HepG2 (cell line): ENCODE measurements around the gene RAD51D. TPM values are rescaled to one million over a fixed set of nuclear protein-coding genes. Genes with fewer than 3 reads are reported as not detected.

ENCODE experiments used
- HNRNPL ChIP-seq: fragments of 200-400 bp; formaldehyde crosslinking; IDR thresholded peaks from 2 replicates; pipeline ENCODE4 v1.6.1; 2017; ENCODE audit warnings: mild to moderate bottlenecking, low read depth, low read length
- KLF16 ChIP-seq, 2 experiments: sonication (generic) in 1 of 2; formaldehyde crosslinking in 1 of 2; IDR thresholded peaks; 2 replicates each; pipeline versions ENCODE4 v1.6.1 to v1.8.0; 2016 to 2023; ENCODE audit warnings: missing genetic modification reagents in 2 of 2, missing compliant biosample characterization in 1 of 2
- NKX3-1 ChIP-seq: sonication (generic); formaldehyde crosslinking; IDR thresholded peaks from 2 replicates; pipeline ENCODE4 v1.5.0; 2020; ENCODE audit warnings: missing genetic modification reagents
- POGZ ChIP-seq: sonication (generic); formaldehyde crosslinking; IDR thresholded peaks from 2 replicates; pipeline ENCODE4 v1.4.0; 2020; ENCODE audit warnings: mild to moderate bottlenecking, missing genetic modification reagents
- SOX5 ChIP-seq: IDR thresholded peaks from 2 replicates; pipeline ENCODE4 v1.6.1; 2016; ENCODE audit warnings: borderline replicate concordance
- SRSF1 ChIP-seq: fragments of 200-400 bp; formaldehyde crosslinking; optimal IDR thresholded peaks from 2 replicates; pipeline ENCODE3; 2017; ENCODE audit warnings: mild to moderate bottlenecking, low read depth, low read length, moderate library complexity
- WIZ ChIP-seq: sonication (generic); formaldehyde crosslinking; IDR thresholded peaks from 2 replicates; pipeline ENCODE4 v1.5.1; 2020; ENCODE audit warnings: mild to moderate bottlenecking, missing genetic modification reagents
- ZNF256 ChIP-seq: sonication (generic); formaldehyde crosslinking; conservative IDR thresholded peaks from 2 replicates; pipeline ENCODE4 v1.4.0; 2020; ENCODE audit warnings: missing genetic modification reagents
- ZNF670 ChIP-seq: sonication (generic); formaldehyde crosslinking; IDR thresholded peaks from 2 replicates; pipeline ENCODE4 v1.8.0; 2022; ENCODE audit warnings: mild to moderate bottlenecking, missing genetic modification reagents, borderline replicate concordance
- ZNF678 ChIP-seq: sonication (generic); formaldehyde crosslinking; IDR thresholded peaks from 2 replicates; pipeline ENCODE4 v1.4.0; 2020; ENCODE audit warnings: mild to moderate bottlenecking, missing genetic modification reagents
- ZNF709 ChIP-seq: sonication (generic); formaldehyde crosslinking; IDR thresholded peaks from 2 replicates; pipeline ENCODE4 v1.5.0; 2020; ENCODE audit warnings: mild to moderate bottlenecking, missing genetic modification reagents
- ZNF747 ChIP-seq: sonication (generic); formaldehyde crosslinking; IDR thresholded peaks from 2 replicates; pipeline ENCODE4 v1.8.1; 2023; ENCODE audit warnings: missing genetic modification reagents, mild to moderate bottlenecking, borderline replicate concordance
- ZNF772 ChIP-seq: sonication (generic); formaldehyde crosslinking; IDR thresholded peaks from 2 replicates; pipeline ENCODE4 v1.5.0; 2020; ENCODE audit warnings: mild to moderate bottlenecking, missing genetic modification reagents
- ZNF816 ChIP-seq: sonication (generic); formaldehyde crosslinking; IDR thresholded peaks from 2 replicates; pipeline ENCODE4 v1.8.0; 2022; ENCODE audit warnings: missing genetic modification reagents, mild to moderate bottlenecking, borderline replicate concordance
- polyA plus RNA-seq, 8 experiments: library from polyadenylated mRNA; depleted of rRNA in 3 of 8; stranded (reverse) in 7 of 8; unstranded in 1 of 8; fragments of >200 nt; fragmentation: Illumina TruSeq in 4 of 8; extraction: Trizol in 4 of 8; gene quantifications; 2 replicates each; pipeline versions ENCODE4 v1.2.1 to v1.2.3, GENCODE V29; 2011 to 2016; ENCODE audit warnings: low read depth in 4 of 8, missing spikeins in 1 of 8, mixed read lengths in 1 of 8; ENCODE audit not compliant: insufficient read depth in 1 of 8
- total RNA-seq, 5 experiments: library from RNA; depleted of rRNA; stranded (reverse); fragments of >200 nt; fragmentation: Illumina TruSeq; extraction: Trizol; gene quantifications; 2 replicates each; pipeline ENCODE4 v1.2.3, GENCODE V29; 2016; ENCODE audit warnings: low read depth in 1 of 5
- TF ChIP-seq, protein P1 (sequence below): sonication (generic); formaldehyde crosslinking; IDR thresholded peaks from 2 replicates; pipeline ENCODE4 v1.4.0; 2020; ENCODE audit warnings: mild to moderate bottlenecking, missing genetic modification reagents
- TF ChIP-seq, protein P2 (sequence below): sonication (generic); formaldehyde crosslinking; IDR thresholded peaks from 2 replicates; pipeline ENCODE4 v1.5.1; 2020; ENCODE audit warnings: missing genetic modification reagents, mild to moderate bottlenecking, borderline replicate concordance
- TF ChIP-seq, protein P3 (sequence below): sonication (generic); formaldehyde crosslinking; IDR thresholded peaks from 2 replicates; pipeline ENCODE4 v1.4.0; 2020; ENCODE audit warnings: missing genetic modification reagents
- TF ChIP-seq, protein P4 (sequence below): sonication (generic); formaldehyde crosslinking; IDR thresholded peaks from 2 replicates; pipeline ENCODE4 v1.4.0; 2020; ENCODE audit warnings: missing genetic modification reagents

Gene RAD51D
- total and polyA plus RNA-seq, 2 of the 13 experiments (the other 11 are each of a cell fraction or from before 2014, with no cell fraction given) = 6.7 to 13.1 TPM

DNA sequence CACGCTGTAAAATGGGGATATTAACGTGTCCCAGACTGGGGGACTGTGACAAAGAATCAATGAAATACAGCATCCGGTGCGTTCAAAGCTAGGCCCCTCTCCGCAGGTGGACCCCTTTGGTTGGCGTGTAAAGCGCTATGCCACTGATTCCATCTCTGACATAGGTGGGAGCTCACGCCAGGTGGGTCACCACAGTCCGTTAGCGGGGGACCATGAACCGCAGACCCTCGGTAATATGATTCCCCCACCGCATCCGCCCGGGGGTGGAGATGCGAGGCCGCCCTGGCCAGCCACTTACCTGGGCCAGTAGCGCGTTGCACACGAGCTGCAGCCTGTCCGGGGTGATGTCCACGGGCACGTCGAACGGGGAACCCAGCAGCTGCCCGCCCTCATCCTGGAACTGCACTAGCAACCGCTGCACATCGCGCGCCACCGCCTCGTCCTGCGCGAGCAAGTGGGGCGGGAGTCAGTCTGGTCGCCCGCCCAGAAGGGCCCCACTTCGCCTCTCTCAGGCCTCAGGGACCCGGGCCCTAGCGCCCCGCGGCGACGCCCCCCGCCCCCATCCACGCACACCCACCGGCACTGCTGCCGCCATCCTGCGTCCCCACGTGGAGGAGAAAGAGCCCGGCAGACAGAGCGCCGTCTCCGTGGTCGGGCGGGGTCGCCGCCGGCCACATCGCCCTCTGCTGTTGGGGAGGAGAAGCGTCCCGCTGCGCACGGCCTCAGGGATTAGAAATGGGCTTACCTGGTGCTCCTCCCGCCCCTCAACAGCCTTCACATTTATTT is 22.2 kb upstream of the RAD51D start, which contains the start of gene NLE1 (continued):
- TF ChIP-seq, protein P1, sequence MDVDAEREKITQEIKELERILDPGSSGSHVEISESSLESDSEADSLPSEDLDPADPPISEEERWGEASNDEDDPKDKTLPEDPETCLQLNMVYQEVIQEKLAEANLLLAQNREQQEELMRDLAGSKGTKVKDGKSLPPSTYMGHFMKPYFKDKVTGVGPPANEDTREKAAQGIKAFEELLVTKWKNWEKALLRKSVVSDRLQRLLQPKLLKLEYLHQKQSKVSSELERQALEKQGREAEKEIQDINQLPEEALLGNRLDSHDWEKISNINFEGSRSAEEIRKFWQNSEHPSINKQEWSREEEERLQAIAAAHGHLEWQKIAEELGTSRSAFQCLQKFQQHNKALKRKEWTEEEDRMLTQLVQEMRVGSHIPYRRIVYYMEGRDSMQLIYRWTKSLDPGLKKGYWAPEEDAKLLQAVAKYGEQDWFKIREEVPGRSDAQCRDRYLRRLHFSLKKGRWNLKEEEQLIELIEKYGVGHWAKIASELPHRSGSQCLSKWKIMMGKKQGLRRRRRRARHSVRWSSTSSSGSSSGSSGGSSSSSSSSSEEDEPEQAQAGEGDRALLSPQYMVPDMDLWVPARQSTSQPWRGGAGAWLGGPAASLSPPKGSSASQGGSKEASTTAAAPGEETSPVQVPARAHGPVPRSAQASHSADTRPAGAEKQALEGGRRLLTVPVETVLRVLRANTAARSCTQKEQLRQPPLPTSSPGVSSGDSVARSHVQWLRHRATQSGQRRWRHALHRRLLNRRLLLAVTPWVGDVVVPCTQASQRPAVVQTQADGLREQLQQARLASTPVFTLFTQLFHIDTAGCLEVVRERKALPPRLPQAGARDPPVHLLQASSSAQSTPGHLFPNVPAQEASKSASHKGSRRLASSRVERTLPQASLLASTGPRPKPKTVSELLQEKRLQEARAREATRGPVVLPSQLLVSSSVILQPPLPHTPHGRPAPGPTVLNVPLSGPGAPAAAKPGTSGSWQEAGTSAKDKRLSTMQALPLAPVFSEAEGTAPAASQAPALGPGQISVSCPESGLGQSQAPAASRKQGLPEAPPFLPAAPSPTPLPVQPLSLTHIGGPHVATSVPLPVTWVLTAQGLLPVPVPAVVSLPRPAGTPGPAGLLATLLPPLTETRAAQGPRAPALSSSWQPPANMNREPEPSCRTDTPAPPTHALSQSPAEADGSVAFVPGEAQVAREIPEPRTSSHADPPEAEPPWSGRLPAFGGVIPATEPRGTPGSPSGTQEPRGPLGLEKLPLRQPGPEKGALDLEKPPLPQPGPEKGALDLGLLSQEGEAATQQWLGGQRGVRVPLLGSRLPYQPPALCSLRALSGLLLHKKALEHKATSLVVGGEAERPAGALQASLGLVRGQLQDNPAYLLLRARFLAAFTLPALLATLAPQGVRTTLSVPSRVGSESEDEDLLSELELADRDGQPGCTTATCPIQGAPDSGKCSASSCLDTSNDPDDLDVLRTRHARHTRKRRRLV (CRISPR knock-in tag) = peak; percentile 57; the same call in 1 of the 2 replicates
- no peak for TF ChIP-seq ZNF256 (CRISPR knock-in tag)
- peak; percentile 85; the same call in 1 of the 2 replicates for TF ChIP-seq ZNF747
- TF ChIP-seq ZNF816 (CRISPR knock-in tag) = no peak
- TF ChIP-seq, protein P2, sequence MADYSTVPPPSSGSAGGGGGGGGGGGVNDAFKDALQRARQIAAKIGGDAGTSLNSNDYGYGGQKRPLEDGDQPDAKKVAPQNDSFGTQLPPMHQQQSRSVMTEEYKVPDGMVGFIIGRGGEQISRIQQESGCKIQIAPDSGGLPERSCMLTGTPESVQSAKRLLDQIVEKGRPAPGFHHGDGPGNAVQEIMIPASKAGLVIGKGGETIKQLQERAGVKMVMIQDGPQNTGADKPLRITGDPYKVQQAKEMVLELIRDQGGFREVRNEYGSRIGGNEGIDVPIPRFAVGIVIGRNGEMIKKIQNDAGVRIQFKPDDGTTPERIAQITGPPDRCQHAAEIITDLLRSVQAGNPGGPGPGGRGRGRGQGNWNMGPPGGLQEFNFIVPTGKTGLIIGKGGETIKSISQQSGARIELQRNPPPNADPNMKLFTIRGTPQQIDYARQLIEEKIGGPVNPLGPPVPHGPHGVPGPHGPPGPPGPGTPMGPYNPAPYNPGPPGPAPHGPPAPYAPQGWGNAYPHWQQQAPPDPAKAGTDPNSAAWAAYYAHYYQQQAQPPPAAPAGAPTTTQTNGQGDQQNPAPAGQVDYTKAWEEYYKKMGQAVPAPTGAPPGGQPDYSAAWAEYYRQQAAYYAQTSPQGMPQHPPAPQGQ (CRISPR knock-in tag) = no peak
- peak; percentile 43; the same call in 1 of the 2 replicates for TF ChIP-seq SOX5 (CRISPR knock-in tag)
- TF ChIP-seq NKX3-1 (CRISPR knock-in tag) = peak; percentile 76; the same call in 1 of the 2 replicates
- TF ChIP-seq, protein P3, sequence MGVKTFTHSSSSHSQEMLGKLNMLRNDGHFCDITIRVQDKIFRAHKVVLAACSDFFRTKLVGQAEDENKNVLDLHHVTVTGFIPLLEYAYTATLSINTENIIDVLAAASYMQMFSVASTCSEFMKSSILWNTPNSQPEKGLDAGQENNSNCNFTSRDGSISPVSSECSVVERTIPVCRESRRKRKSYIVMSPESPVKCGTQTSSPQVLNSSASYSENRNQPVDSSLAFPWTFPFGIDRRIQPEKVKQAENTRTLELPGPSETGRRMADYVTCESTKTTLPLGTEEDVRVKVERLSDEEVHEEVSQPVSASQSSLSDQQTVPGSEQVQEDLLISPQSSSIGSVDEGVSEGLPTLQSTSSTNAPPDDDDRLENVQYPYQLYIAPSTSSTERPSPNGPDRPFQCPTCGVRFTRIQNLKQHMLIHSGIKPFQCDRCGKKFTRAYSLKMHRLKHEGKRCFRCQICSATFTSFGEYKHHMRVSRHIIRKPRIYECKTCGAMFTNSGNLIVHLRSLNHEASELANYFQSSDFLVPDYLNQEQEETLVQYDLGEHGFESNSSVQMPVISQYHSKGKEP = 0 out of 2 replicates have a peak, but pooled peaks have one; percentile 70
- TF ChIP-seq, protein P4, sequence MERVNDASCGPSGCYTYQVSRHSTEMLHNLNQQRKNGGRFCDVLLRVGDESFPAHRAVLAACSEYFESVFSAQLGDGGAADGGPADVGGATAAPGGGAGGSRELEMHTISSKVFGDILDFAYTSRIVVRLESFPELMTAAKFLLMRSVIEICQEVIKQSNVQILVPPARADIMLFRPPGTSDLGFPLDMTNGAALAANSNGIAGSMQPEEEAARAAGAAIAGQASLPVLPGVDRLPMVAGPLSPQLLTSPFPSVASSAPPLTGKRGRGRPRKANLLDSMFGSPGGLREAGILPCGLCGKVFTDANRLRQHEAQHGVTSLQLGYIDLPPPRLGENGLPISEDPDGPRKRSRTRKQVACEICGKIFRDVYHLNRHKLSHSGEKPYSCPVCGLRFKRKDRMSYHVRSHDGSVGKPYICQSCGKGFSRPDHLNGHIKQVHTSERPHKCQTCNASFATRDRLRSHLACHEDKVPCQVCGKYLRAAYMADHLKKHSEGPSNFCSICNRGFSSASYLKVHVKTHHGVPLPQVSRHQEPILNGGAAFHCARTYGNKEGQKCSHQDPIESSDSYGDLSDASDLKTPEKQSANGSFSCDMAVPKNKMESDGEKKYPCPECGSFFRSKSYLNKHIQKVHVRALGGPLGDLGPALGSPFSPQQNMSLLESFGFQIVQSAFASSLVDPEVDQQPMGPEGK = peak; percentile 71
- no peak for TF ChIP-seq ZNF670 (CRISPR knock-in tag)
- 0 out of 2 replicates have a peak, but pooled peaks have one; percentile 49 for TF ChIP-seq ZNF678 (CRISPR knock-in tag)
- TF ChIP-seq WIZ = no peak
- TF ChIP-seq KLF16 (CRISPR knock-in tag; IDR thresholded peaks at IDR 0.05) = peak; percentile 31 to 97; a peak in 3 of 4 replicates
- TF ChIP-seq HNRNPL = no peak
- peak; percentile 70; the same call in 1 of the 2 replicates for TF ChIP-seq ZNF772 (CRISPR knock-in tag)
- TF ChIP-seq ZNF709 (CRISPR knock-in tag) = peak; percentile 52; the same call in 1 of the 2 replicates
- peak; percentile 98 for TF ChIP-seq POGZ (CRISPR knock-in tag)
- TF ChIP-seq SRSF1 = no peak
